Measurements from ENCODE around the gene OR52B2.

OR52B2 gene
- 0 to 0.06 reads per million in 2 experiments for total RNA-seq

GRCh38 chr11:6170226-6170625, at the start of gene OR52B2:
Gene OR52B2 (minus strand): TSS chr11:6170326. CDS start chr11:6170326, 0 bp downstream.
- no peak for DNase-seq (ENCODE audit: low read depth)

GRCh38 chr11:6219359-6219758, 49.2 kb upstream of the OR52B2 start:
- no peak for DNase-seq (ENCODE audit: low read depth)

GRCh38 chr11:6217722-6218121, 47.6 kb upstream of the OR52B2 start:
- DNase-seq (ENCODE audit: low read depth), result no peak

GRCh38 chr11:6216501-6216900, 46.4 kb upstream of the OR52B2 start:
- DNase-seq (ENCODE audit: low read depth), result no peak

- no peak for DNase-seq (ENCODE audit: low read depth)
Measured at GRCh38 chr11:6214530-6214929, 44.4 kb upstream of the OR52B2 start.

- no peak for DNase-seq (ENCODE audit: low read depth)
Measured at GRCh38 chr11:6210274-6210955, 40.3 kb upstream of the OR52B2 start.

GRCh38 chr11:6209801-6210200, 39.7 kb upstream of the OR52B2 start:
- DNase-seq (ENCODE audit: low read depth), result no peak

GRCh38 chr11:6206456-6207180, 36.5 kb upstream of the OR52B2 start:
- DNase-seq (ENCODE audit: low read depth), result no peak

- no peak for DNase-seq (ENCODE audit: low read depth)
Measured at GRCh38 chr11:6205366-6205765, 35.2 kb upstream of the OR52B2 start, which contains the start of gene C11orf42. Gene C11orf42 (plus strand): TSS chr11:6205557. CDS start chr11:6205616, 59 bp downstream.

- DNase-seq (ENCODE audit: low read depth), result no peak
Measured at GRCh38 chr11:6204706-6205105, 34.6 kb upstream of the OR52B2 start.

- no peak for DNase-seq (ENCODE audit: low read depth)
Measured at GRCh38 chr11:6203327-6203726, 33.2 kb upstream of the OR52B2 start.

GRCh38 chr11:6202041-6202440, 31.9 kb upstream of the OR52B2 start:
- no peak for DNase-seq (ENCODE audit: low read depth)

- no peak for DNase-seq (ENCODE audit: low read depth)
Measured at GRCh38 chr11:6201481-6201880, 31.4 kb upstream of the OR52B2 start.

GRCh38 chr11:6200975-6201374, 30.8 kb upstream of the OR52B2 start:
- no peak for DNase-seq (ENCODE audit: low read depth)

- DNase-seq (ENCODE audit: low read depth), result no peak
Measured at GRCh38 chr11:6199174-6199810, 29.2 kb upstream of the OR52B2 start, which contains the start of gene OR52W1. Gene OR52W1 (plus strand): TSS chr11:6199224. CDS start chr11:6199224, 0 bp downstream.

- DNase-seq (ENCODE audit: low read depth), result no peak
Measured at GRCh38 chr11:6197466-6198200, 27.5 kb upstream of the OR52B2 start.

GRCh38 chr11:6196396-6196795, 26.3 kb upstream of the OR52B2 start:
- DNase-seq (ENCODE audit: low read depth), result no peak

GRCh38 chr11:6194065-6194581, 24.0 kb upstream of the OR52B2 start:
- no peak for DNase-seq (ENCODE audit: low read depth)

- no peak for DNase-seq (ENCODE audit: low read depth)
Measured at GRCh38 chr11:6191742-6192141, 21.6 kb upstream of the OR52B2 start.

- DNase-seq (ENCODE audit: low read depth), result no peak
Measured at GRCh38 chr11:6175440-6175839, 5.3 kb upstream of the OR52B2 start.

- DNase-seq (ENCODE audit: low read depth), result no peak
Measured at GRCh38 chr11:6156628-6157359, 13.3 kb downstream of the OR52B2 start.
